Measurements from ENCODE around the gene BIRC6.

- TF ChIP-seq CTCF (IDR thresholded peaks at IDR 0.05; ENCODE audit: low read depth, low read length, poor library complexity, severe bottlenecking) (no peak), EZH2phosphoT487 (IDR thresholded peaks at IDR 0.05; ENCODE audit: borderline replicate concordance, low read length) (no peak)
Observed at GRCh38 chr2:32375228-32375892, 18.5 kb downstream of the BIRC6 start.
